ENCODE measurements around the gene CFAP46.

DNA sequence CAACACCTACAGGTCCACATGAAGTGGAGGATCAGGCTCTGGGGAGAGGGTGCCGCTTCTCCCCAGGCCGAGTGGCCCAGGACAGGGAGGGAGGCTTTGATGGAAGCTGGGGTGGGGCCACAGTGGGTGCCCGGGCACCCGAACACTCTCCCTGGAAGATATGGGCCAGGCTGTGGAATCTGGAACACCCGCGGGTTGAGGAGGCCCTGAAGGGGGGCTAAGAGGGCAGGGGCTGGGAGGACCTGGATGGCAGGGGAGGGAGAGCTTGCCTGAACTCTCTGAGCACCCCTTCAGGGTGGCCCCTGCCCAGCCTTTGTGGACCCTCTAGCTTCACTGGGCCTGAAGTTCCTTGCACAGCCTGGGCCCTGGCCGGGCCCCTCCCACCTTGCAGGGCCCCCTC is 151.9 kb downstream of the CFAP46 start:
- TF ChIP-seq ZNF70 (CRISPR knock-in tag; IDR thresholded peaks at IDR 0.05), result no peak
- TF ChIP-seq RARB (CRISPR knock-in tag; IDR thresholded peaks at IDR 0.05), result no peak
- TF ChIP-seq GLIS3 (CRISPR knock-in tag; IDR thresholded peaks at IDR 0.05), result no peak
- no peak for TF ChIP-seq ZFP3 (CRISPR knock-in tag; IDR thresholded peaks at IDR 0.05)
- no peak for TF ChIP-seq ZFP30 (CRISPR knock-in tag; IDR thresholded peaks at IDR 0.05)
- TF ChIP-seq PATZ1 (CRISPR knock-in tag; IDR thresholded peaks at IDR 0.05; ENCODE audit: borderline replicate concordance), result no peak
- TF ChIP-seq ARNTL (CRISPR knock-in tag; IDR thresholded peaks at IDR 0.05; ENCODE audit: borderline replicate concordance, low read depth), result no peak
- TF ChIP-seq BACH2 (CRISPR knock-in tag; IDR thresholded peaks at IDR 0.05; ENCODE audit: borderline replicate concordance), result no peak
- TF ChIP-seq CSDC2 (CRISPR knock-in tag; IDR thresholded peaks at IDR 0.05), result no peak
- no peak for TF ChIP-seq ZNF565 (CRISPR knock-in tag; conservative IDR thresholded peaks at IDR 0.05; ENCODE audit: low read depth)
- no peak for TF ChIP-seq PPARA (CRISPR knock-in tag; IDR thresholded peaks at IDR 0.05; ENCODE audit: borderline replicate concordance)
- no peak for TF ChIP-seq ZC3H10 (CRISPR knock-in tag; IDR thresholded peaks at IDR 0.05)

Measured in SK-N-SH treated with all-trans-retinoic acid at 6 μM for 48 hours (cell line).